IPS-18c (cell line): Measurements from ENCODE around the gene EME2.

Experiments
- H3K4me3 ChIP-seq: 2 replicates; pipeline ENCODE4 v1.7.0; 2013; ENCODE audit warnings: low read depth, mild to moderate bottlenecking, low read length, moderate library complexity; ENCODE audit not compliant: insufficient read depth
- H3K9me3 ChIP-seq: one replicate; pipeline ENCODE4 v1.6.1; 2013; ENCODE audit warnings: mild to moderate bottlenecking, low read length, moderate library complexity; ENCODE audit not compliant: control insufficient read depth, insufficient read depth

EME2 gene

DNA sequence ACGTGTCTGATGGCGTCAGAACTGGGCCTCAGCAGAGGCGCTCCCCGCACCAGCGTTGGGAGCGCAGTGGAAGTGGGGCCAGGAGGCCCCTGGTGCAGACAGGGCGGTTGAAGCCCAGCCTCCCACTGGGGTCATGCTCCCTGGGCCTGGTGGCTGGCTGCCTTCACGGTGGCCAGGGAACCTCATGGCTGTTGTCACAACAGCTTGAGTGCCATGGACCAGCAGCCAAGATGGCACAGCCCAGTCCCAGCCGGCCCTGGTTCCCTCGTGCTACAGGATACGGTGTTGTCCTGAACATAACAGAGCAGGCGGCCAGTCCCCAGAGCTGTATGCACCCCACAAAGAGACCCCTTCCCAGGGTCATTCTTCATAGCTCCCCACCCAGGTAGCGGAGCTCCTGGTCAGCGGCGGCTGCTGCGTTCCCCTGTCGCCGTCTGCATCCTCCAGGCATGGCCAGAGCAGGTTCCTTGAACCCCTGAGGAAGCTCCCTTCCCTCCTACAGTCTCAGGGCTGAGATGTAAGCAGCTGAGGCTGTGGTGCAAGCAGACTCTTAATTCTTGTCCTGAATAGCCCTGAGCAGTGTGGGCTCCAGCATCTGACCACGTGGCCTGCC is 31.0 kb upstream of the EME2 start:
- Histone ChIP-seq H3K4me3 (no peak overlapping the region), H3K9me3 (peaks cover 17% of the 10 kb centered on the region)

DNA sequence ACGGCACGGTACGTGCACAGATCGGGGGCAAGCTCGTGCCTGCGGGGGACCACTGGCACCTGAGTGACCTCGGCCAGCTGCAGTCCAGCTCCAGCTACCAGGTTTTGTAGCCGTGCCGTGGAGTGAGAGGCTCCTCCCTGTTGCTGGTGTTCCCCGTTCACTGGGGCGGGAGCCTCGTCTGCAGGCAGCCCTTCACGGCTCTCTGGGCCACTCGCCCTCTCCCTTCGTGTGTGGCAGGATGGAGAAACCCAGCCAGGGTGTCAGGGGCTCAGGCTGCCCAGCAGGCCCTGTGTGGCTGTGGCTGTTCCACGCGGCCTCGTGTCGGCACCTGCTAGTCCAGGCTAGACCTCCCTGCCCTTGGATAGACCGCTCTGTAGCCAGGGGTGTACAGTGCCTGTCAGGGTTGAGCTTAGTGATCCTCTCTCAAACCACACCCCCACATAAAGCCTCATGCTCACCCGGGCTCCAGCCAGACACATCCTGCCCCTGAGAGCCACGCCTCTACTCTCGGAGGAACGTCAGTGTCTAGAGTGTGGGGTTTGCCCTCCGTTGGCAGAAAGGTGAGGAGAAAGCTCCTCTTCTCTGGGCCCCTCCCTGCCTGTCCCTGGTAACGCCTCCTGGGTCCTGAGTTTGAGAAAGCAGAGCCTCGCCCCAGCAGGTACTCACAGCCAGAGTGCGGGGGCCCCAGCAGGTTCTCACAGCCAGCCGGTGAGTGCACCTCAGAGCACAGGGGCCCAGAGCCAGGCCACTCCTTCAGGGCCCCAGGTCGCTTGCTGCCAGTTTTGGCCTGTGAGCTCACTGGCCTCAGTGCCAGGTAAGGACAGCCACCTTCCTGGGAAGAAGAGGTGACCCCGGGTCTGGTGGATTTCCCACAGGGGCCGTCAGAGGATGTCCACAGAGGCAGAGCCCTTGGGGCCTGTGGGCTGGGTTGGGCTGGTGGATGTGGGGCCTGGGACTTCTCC is 29.0 kb upstream of the EME2 start:
- H3K9me3 ChIP-seq: peaks cover under 1% of the 10 kb centered on the region
- no peak overlapping the region; the same call in 1 of the 2 replicates for H3K4me3 ChIP-seq

DNA sequence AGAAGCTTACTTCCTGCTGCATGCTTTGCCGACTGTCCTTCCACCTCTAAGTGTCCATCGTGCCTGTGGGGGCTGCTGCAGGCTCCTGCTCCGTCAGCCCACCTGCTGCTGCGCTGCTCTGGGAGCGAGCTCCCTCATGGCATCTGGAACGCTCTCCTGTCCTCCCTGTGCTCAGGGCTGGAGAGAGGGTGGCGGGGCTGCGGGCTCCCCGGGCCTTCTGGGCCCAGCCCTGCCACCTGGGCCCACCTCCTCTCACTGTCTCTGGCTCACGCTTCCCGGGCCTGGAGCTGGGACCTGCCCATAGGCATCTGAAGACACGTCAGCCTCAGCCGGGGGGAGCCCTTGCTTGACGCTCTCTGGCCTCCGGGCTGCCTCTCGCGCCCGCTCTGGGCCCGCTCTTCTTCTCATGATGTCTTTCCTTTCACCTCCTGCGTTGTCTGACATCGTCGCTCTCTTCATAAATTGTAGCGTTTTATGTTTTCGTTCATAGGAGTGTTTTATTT is 28.2 kb upstream of the EME2 start:
- H3K9me3 ChIP-seq: no peaks in the 10 kb centered on the region
- no peak overlapping the region for H3K4me3 ChIP-seq

DNA sequence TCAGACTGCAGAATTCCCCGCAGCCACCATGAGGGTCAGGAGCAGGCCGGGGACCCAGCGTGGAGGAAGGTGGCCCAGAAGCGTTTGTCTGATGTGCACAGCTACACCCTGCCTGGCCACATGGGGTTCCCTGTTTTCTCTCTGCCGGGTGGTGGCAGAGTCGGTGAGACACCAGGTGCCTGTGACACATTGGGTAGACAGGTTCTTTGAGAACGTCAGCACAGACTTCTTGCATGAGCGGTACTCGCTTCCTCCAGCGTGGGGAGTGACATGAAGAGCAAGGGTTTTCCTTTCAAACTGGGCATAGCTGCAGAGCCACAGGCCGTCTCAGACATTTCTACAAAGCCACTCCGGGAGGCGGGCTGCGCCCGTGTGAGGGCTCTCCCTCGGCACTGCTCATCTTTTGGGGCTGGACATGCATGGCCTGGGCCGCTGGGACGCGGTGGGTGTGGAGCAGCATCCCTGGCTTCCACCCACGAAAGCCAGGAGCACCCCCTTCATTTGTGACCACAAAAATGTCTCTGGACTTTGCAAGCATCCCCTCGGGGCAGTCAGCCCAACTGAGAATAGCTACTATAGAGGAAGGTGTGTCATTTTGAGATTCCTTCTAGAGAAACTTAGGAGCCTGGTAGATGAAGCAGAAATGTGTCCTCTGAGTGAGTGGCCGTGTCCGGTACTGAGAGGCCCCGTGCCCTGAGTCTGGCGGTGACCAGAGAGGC is 27.3 kb upstream of the EME2 start:
- H3K4me3 ChIP-seq: no peak overlapping the region
- no peaks in the 10 kb centered on the region for H3K9me3 ChIP-seq

DNA sequence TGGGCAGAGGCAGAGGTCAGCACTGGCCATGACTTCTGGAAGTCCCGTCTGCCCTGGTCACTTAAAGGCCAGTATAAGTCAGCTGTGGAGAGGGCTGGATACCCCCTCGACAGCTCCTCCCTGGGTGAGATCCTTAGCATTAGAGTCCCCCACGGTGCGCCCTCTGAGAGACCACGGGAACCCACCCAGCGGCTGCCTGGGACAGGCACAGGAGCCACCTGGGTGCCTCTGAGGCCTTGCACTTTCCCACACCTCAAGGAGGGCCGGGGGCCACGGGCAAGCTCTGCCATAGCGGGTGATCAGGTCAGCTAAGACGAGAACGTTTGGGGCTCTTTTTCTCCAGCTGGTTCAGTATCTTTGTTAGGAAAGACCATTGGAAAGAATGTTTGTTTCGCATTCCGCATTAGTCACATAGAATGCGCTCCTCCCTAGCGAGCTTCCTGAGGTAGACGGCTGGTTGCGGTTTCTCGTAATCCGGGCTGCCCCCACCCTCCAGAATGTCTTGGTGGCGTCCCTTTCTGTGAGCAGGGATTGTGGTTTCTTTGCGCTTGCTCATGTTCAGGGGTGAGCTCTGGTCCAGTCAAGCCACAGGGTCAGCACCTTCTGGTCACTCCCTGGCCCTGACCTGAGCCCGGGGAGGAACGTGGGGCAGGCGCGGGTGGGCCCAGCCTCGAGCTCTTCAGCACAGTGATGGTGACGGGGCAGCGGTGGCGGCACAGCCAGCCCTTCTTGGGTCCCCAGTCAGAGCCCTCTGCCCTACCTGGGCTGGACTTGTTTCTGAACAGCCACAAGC is 26.5 kb upstream of the EME2 start:
- Histone ChIP-seq H3K4me3 (no peak overlapping the region), H3K9me3 (no peaks in the 10 kb centered on the region)

DNA sequence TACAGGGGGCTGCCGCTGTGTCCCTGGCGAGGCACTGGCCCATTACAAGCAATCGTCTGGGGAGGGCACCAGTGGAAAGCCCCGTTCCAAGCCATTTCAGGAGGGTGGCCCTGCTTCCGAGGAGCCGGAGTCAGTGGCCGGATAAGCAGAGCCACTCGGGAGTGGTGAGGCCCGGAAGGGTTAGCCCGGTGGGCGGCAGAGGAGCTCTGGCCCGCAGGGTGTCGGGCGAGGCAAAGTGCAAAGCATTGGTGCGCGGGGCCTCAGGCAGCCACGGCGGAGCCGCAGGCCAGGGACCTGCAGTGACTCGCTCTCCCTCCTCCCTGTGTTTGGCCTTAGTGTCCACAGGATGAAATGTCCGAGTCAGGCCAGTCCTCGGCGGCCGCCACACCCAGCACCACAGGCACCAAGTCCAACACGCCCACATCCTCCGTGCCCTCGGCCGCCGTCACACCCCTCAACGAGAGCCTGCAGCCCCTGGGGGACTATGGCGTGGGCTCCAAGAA is 25.9 kb upstream of the EME2 start:
- H3K9me3 ChIP-seq: no peaks in the 10 kb centered on the region

DNA sequence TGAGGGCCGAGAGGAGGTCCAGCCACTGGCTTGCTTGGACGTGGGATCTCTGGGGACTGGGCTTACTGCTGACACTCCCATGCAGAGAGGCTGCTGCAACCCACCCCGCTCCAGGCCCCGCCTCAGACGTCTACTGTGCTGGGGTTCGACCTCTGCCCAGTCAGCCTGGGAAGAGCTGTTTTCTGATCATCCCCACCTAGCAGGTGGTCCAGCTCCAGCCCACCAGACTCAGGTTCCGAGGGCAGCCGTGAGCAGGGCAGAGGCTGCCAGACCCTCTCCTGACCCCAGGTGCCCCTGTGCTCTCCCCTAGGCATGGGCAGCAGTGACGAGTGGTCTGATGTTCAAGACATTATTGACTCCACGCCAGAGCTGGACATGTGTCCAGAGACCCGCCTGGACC is 24.7 kb upstream of the EME2 start:
- Histone ChIP-seq H3K4me3 (no peak overlapping the region), H3K9me3 (peaks cover 2% of the 10 kb centered on the region)

More for the DNA sequence above, 25.9 kb upstream of the EME2 start:
- H3K4me3 ChIP-seq: no peak overlapping the region

DNA sequence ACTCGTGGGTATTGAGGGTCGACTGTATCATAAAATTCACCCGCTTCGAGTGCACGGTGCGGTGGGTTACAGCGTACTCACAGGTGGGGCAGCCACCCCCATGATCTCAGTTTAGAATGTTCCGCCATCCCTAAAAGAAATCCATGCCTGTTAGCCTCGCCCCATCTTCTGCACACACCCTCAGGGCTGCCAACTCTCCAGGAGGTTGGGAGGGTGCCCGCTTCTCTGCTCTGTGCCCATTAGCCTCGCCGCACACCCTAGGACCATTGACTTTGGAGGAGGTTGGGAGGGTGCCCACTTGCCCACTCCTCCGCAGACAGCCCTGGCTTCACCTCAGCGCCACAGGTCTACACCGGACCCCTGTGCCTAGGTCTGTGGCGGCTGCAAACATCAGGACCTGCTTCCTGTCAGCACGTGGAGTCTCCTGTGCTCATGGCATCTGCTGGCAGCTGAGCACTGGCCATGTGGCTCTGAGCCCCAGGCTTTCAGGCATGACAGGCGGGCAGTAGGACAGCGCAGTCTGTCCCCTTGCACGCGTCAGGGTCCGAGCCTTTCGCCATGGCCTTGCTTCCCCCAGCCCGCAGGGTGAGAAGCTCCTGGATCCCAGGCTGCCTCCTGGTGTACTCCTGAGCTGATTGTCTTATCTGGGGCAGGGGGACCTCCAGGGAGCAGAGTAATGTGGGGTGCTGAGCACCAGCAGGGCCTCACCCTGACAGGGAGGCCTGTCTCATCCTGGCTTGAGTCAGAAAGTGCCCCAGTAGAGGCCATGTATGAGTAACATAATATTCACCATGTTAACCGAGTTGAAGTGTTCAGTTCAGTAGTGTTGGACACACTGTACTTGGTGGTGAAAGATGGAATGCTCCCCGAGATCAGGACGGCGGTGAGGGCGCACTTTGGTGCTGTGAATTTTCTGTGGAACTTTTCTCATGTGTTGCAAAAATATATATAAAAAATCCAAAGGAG is 23.2 kb upstream of the EME2 start:
- no peak overlapping the region for H3K4me3 ChIP-seq
- H3K9me3 ChIP-seq: peaks cover 2% of the 10 kb centered on the region

DNA sequence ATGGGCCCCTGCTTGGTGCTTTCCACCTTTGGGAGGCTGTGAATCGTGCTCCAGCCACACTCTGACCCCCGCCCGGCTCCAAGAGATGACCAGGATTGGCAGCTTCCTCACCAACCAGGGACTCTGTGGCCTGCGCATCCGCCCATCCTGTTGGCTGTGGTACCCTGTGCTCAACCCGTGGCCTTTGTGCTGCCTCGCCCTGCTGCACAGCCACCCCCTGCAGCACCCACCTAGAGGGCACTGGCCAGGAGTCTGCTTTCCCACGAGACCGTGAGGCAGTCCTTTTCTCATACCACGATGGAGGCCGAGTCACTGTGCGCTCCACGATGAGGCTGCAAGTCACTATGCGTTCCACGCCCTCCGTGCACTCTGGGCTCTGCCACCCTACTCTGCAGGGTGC is 20.7 kb upstream of the EME2 start:
- no peak overlapping the region for H3K4me3 ChIP-seq
- H3K9me3 ChIP-seq: peaks cover 2% of the 10 kb centered on the region

DNA sequence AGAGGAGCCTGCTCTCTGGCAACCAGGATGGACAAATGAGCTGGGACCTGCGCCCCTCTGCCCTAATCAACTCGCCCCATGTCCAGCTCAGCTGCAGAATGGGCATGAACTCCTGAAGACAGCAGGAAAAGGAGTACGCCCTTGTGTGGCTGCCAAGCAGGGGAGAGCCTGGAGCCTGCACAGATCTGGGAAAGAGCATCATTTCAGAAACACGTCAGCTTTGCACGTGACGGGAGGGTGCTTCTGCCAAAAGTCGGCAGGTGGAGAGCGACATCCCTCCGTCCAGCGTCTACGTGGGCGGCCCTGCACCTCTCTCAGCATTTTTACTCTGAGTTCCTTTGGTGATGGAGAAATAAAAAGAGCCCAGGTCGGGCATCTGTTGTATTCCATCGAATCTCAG is 19.8 kb upstream of the EME2 start:
- no peak overlapping the region for H3K4me3 ChIP-seq
- H3K9me3 ChIP-seq: peaks cover 2% of the 10 kb centered on the region

DNA sequence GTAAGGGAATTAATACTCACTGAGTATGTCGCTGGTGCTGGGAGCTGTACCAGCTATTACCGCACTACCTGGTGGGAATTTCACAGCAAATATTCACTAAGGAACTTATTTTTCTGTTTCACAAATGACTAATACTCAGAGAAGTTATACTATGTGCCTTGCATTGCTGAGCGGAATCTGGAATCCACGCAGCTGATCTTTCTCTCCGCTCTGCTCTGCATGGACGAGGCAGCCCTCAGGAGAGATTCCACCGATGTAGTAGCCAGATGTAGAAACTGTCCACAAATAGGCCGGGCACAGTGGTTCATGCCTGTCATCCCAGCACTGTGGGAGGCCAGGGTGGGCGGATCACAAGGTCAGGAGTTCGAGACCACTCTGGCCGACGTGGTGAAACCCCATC is 18.4 kb upstream of the EME2 start:
- Histone ChIP-seq H3K4me3 (no peak overlapping the region), H3K9me3 (peaks cover 2% of the 10 kb centered on the region)

DNA sequence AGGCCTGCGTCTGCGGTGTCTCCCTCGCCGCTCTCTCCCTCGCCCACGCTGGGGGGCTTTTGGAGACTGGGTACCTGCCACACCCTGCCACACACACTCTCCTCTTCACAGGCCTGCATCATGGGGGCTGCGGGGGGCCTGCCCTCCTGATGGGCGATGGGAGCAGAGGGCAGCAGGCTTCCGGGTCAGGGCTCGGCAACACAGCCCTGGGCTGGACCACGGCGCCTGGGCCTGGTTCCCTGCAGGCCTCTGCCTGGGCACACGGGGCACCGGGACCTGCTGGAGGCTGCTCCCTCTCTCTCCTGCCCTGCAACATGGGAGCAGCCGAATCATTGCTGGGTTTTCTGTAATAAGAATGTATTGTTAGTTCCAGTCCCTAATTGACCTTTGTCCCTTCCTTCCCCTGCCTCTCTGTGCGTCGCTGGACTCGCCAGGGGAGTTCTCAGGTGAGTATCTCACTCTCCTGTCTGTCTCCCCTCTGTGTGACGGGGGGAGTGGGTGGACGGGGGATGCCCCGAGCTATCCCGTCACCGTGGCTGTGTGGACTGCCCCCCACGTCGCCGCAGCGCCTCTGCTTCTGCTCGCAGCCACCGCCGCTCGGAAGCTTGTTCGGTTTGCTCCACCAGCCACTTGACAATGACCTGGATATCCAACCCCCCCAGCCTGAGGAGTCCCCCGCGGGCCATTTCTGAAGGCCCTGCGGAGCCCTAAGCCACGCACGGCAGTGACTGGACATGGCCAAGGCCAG is 14.7 kb upstream of the EME2 start:
- no peak overlapping the region for H3K4me3 ChIP-seq

DNA sequence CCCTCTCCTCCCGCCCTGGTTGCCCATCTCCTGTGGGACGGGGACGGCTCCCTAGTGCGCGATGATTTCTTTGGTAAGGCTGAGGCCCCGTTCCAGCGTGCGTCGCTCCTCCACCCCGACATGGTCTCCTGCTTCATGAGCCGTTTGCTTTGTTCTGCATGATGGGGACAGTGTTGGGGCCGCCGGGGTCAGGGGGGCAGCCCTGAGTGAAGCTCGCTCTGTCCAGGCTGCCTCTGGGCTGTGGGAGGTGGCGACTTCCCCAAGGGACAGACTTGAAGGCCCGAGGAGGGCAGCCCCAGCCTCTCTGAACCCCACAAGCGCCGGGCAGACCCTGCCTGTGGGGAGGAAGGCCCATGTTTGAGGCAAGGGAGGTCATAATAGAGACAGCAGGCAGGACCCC is 13.7 kb upstream of the EME2 start:
- H3K9me3 ChIP-seq: no peaks in the 10 kb centered on the region
- no peak overlapping the region for H3K4me3 ChIP-seq

More for the DNA sequence above, 14.7 kb upstream of the EME2 start:
- no peaks in the 10 kb centered on the region for H3K9me3 ChIP-seq

DNA sequence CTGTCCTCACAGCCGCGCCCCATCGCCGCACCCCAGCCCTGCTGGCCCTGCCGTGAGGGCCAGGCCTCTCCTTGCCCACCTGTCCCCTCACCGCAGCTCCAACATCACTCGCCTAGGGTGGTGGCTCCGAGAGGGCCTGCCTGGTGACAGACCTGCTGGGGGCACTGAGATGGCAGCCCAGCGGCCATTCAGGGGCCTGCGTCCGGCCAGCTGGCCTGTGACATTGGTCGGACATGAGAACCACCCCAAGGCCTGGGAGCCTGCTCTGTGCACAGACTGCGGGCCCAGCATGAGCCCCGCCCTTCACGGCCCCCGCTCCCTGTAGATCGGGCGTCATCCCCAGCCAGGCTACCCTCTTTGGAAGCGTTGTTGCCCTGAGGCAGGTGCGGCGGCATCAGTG is 13.1 kb upstream of the EME2 start:
- no peak overlapping the region for H3K4me3 ChIP-seq
- H3K9me3 ChIP-seq: peaks cover 2% of the 10 kb centered on the region

DNA sequence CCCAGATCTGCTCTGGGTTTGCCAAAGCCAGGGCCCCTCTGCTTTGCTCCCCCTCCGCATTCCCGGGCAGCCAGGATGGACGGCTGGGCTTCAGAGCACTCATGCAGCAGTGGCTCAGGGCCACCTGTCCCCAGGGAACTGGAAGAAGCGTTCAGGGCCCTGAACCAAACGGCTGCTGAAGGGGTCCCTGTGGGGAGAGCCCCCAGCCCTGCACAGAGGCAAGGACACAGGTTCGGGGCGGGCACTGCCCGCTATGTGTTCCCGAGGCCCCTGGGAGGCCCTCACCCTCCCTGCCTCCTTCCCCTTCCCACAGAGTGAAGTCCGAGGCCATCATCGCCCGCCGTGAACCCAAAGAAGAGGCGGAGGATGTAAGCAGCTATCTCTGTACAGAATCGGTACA is 11.7 kb upstream of the EME2 start:
- no peak overlapping the region for H3K4me3 ChIP-seq

More for the DNA sequence above, 11.7 kb upstream of the EME2 start:
- H3K9me3 ChIP-seq: peaks cover 2% of the 10 kb centered on the region
